Upper lobe of left lung (tissue), 4 donors: ENCODE results near the gene DCAF15.

Source experiments
- EP300 ChIP-seq, 4 donors: sonication (generic); formaldehyde crosslinking; IDR thresholded peaks; one replicate each; pipeline ENCODE4 v1.5.1; 2017; ENCODE audit warnings: antibody characterized with exemption in 4 of 4, control low read depth in 2 of 4
- POLR2A ChIP-seq, 4 donors: fragments of 450-650 bp; IDR thresholded peaks; one replicate each; pipeline ENCODE4 v1.5.1; 2016 to 2017; ENCODE audit warnings: antibody characterized with exemption in 4 of 4, mild to moderate bottlenecking in 2 of 4
- TF ChIP-seq, protein P1 (sequence below), 6 experiments: fragments of 450-650 bp in 4 of 6; fragments of 200-600 bp in 2 of 6; sonication (generic) in 2 of 6; IDR thresholded peaks; one replicate each; pipeline ENCODE4 v1.5.1; 2016 to 2019; ENCODE audit warnings: antibody characterized with exemption in 6 of 6

DNA sequence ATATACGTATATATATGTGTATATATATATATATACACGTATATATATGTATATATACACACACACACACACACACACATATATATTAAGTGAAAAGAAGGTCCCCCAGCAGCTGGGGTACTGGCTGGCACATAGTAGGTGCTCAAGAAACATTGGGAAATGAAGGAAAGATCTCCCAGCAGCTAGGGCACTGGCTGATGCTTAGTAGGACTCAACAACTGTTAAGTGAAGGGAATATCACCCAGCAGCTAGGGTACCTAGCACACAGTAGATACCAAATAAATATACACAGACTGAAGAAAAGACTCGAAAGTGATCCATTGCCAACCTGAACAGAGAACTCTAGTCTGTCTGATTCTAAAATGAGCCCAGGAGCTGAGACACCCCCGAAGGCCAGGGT lies 26.3 kb upstream of the DCAF15 start:
- TF ChIP-seq, protein P1, sequence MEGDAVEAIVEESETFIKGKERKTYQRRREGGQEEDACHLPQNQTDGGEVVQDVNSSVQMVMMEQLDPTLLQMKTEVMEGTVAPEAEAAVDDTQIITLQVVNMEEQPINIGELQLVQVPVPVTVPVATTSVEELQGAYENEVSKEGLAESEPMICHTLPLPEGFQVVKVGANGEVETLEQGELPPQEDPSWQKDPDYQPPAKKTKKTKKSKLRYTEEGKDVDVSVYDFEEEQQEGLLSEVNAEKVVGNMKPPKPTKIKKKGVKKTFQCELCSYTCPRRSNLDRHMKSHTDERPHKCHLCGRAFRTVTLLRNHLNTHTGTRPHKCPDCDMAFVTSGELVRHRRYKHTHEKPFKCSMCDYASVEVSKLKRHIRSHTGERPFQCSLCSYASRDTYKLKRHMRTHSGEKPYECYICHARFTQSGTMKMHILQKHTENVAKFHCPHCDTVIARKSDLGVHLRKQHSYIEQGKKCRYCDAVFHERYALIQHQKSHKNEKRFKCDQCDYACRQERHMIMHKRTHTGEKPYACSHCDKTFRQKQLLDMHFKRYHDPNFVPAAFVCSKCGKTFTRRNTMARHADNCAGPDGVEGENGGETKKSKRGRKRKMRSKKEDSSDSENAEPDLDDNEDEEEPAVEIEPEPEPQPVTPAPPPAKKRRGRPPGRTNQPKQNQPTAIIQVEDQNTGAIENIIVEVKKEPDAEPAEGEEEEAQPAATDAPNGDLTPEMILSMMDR (IDR thresholded peaks at IDR 0.05): no peak
- no peak for TF ChIP-seq EP300 (IDR thresholded peaks at IDR 0.05)
- no peak for TF ChIP-seq POLR2A (IDR thresholded peaks at IDR 0.05)
